Measurements from ENCODE around the gene DSC3. TPM values are rescaled to one million over a fixed set of nuclear protein-coding genes. Genes with fewer than 3 reads are reported as not detected.
"Not testable (repeated sequence)": the region's sequence is repeated elsewhere in the genome, so short reads cannot be mapped to it uniquely, and the experiment has no call there.

DSC3 gene
- total RNA-seq, 2 donors from 2014 or later, result 3.1 to 5.1 TPM

GRCh38 chr18:31015715-31016434 is 26.7 kb downstream of the DSC3 start:
- Histone ChIP-seq H3K27me3 (no peaks in the 10 kb centered on the region), H3K4me1 (no peaks in the 10 kb centered on the region), H3K9me3 (no peaks in the 10 kb centered on the region), H3K4me3 (no peak overlapping the region), H3K36me3 (no peaks in the 10 kb centered on the region), H3K27ac (no peak overlapping the region)
- TF ChIP-seq, protein P1, sequence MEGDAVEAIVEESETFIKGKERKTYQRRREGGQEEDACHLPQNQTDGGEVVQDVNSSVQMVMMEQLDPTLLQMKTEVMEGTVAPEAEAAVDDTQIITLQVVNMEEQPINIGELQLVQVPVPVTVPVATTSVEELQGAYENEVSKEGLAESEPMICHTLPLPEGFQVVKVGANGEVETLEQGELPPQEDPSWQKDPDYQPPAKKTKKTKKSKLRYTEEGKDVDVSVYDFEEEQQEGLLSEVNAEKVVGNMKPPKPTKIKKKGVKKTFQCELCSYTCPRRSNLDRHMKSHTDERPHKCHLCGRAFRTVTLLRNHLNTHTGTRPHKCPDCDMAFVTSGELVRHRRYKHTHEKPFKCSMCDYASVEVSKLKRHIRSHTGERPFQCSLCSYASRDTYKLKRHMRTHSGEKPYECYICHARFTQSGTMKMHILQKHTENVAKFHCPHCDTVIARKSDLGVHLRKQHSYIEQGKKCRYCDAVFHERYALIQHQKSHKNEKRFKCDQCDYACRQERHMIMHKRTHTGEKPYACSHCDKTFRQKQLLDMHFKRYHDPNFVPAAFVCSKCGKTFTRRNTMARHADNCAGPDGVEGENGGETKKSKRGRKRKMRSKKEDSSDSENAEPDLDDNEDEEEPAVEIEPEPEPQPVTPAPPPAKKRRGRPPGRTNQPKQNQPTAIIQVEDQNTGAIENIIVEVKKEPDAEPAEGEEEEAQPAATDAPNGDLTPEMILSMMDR (IDR thresholded peaks at IDR 0.05), result no peak
- DNase-seq (ENCODE audit: low spot score), result no peak

GRCh38 chr18:31011455-31011854 is 31.1 kb downstream of the DSC3 start:
- not testable (repeated sequence) for H3K36me3 ChIP-seq; H3K27ac ChIP-seq; H3K27me3 ChIP-seq; H3K4me3 ChIP-seq; DNase-seq (ENCODE audit: low spot score); H3K4me1 ChIP-seq; H3K9me3 ChIP-seq

DNA sequence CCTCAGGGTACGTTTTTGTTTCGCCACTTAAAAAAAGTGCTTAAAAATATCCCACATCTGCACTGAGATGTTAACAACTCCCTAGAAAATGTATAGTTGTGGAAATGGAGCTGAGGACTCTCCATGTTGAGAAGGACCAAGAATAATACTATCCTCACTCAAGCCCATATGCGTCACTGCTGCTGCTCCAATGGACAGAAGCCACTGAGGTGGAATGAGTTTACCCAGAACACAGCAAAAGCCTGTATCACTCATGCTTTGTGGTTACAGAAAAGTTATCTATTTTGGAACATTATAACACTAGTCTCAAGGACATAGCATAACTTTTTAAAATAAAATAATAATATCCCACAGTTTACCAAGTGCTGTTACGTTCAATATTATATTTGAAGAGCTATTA is 31.9 kb downstream of the DSC3 start:
- no peak overlapping the region for H3K4me3 ChIP-seq
- no peak overlapping the region for H3K27ac ChIP-seq
- no peaks in the 10 kb centered on the region for H3K36me3 ChIP-seq
- H3K9me3 ChIP-seq, result no peaks in the 10 kb centered on the region
- H3K4me1 ChIP-seq, result no peaks in the 10 kb centered on the region
- TF ChIP-seq, protein P1 (IDR thresholded peaks at IDR 0.05), result no peak
- no peak for DNase-seq (ENCODE audit: low spot score)
- H3K27me3 ChIP-seq, result no peaks in the 10 kb centered on the region

DNA sequence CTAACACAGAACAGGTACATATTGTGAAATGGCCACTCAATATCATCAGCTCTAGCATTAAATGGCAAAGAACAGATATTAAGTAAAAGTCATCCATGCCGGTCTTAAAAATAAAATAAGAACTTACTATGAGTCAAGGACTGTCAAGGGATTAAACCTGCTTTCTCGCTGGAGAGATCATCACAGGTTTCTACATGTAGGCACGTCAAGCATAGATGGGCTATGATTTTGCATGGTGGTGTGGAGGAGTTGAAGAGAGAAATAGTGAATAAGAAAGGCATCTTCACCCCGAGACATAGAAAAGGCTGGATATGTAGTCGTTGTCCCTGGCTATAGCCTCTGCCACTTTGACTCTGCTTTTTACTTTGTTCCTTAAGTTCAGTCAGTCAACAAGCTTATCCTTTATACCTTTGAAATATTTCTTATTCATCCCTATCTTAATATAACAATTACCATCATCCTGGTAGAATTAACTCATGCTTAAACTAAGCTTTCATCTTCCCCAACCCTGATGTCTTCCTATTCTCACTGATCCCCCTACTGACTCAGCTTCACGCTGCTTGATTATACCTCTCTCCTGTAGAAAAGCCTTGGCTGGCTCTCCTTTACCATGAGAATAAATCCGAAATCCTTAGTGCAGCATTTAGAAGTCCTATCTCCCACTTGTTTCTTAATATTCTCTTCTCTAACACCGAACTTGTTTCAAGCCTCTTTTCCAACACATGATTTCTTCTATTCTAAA is 42.5 kb downstream of the DSC3 start:
- no peaks in the 10 kb centered on the region for H3K36me3 ChIP-seq
- TF ChIP-seq, protein P1 (IDR thresholded peaks at IDR 0.05), result no peak
- no peak overlapping the region for H3K27ac ChIP-seq

DNA sequence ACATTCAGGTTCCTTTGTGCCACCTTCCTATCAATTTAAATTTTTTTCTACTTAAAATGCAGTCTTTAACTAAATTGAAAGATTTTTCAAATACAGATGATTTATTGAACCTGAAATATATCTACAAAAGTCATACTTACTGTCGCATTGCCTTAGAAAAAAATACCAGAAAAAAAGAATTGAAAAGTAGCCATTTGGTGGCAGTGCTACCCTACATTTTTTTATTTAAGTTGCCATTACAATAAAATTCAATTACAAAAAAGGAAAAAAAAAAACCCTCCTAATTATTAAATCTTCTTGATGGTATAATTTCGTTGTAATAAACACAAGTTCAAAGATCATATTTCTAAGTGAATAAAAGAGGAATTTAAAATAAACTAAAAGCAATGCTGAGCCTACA is 43.4 kb downstream of the DSC3 start:
- H3K27ac ChIP-seq, result no peak overlapping the region
- H3K36me3 ChIP-seq, result no peaks in the 10 kb centered on the region
- no peaks in the 10 kb centered on the region for H3K27me3 ChIP-seq
- TF ChIP-seq, protein P1 (IDR thresholded peaks at IDR 0.05), result no peak
- no peaks in the 10 kb centered on the region for H3K9me3 ChIP-seq
- no peaks in the 10 kb centered on the region for H3K4me1 ChIP-seq
- no peak for DNase-seq (ENCODE audit: low spot score)
- no peak overlapping the region for H3K4me3 ChIP-seq

More for the DNA sequence above, 42.5 kb downstream of the DSC3 start:
- Histone ChIP-seq H3K9me3 (no peaks in the 10 kb centered on the region), H3K27me3 (no peaks in the 10 kb centered on the region), H3K4me1 (no peaks in the 10 kb centered on the region), H3K4me3 (no peak overlapping the region)
- DNase-seq (ENCODE audit: low spot score), result no peak

- no peak overlapping the region for H3K27ac ChIP-seq
- no peak for DNase-seq (ENCODE audit: low spot score)
- no peaks in the 10 kb centered on the region for H3K36me3 ChIP-seq
- no peaks in the 10 kb centered on the region for H3K27me3 ChIP-seq
- H3K9me3 ChIP-seq, result no peaks in the 10 kb centered on the region
- TF ChIP-seq, protein P1 (IDR thresholded peaks at IDR 0.05), result no peak
- H3K4me3 ChIP-seq, result no peak overlapping the region
- no peaks in the 10 kb centered on the region for H3K4me1 ChIP-seq
Observed at GRCh38 chr18:30997223-30997622, 45.3 kb downstream of the DSC3 start.

Measured in right atrium auricular region (tissue), 2 donors.